Measurements from ENCODE around the gene NOX1.

GRCh38 chrX:100850317-100850716 is 23.8 kb downstream of the NOX1 start:
- TF ChIP-seq ELF4 (IDR thresholded peaks at IDR 0.05) (no peak), SP1 (IDR thresholded peaks at IDR 0.05) (no peak), ZNF384 (IDR thresholded peaks at IDR 0.05) (no peak), FOXM1 (IDR thresholded peaks at IDR 0.05; ENCODE audit: borderline replicate concordance) (no peak), TARDBP (IDR thresholded peaks at IDR 0.05) (no peak), L3MBTL2 (conservative IDR thresholded peaks at IDR 0.05) (no peak), FOXK2 (IDR thresholded peaks at IDR 0.05) (no peak), NFRKB (IDR thresholded peaks at IDR 0.05) (no peak), BHLHE40 (IDR thresholded peaks at IDR 0.05; ENCODE audit: borderline replicate concordance) (no peak), LEF1 (IDR thresholded peaks at IDR 0.05; ENCODE audit: borderline replicate concordance) (no peak), FOXA1 (IDR thresholded peaks at IDR 0.05) (no peak), ARNT (IDR thresholded peaks at IDR 0.05) (no peak)
- TF ChIP-seq, protein P1, sequence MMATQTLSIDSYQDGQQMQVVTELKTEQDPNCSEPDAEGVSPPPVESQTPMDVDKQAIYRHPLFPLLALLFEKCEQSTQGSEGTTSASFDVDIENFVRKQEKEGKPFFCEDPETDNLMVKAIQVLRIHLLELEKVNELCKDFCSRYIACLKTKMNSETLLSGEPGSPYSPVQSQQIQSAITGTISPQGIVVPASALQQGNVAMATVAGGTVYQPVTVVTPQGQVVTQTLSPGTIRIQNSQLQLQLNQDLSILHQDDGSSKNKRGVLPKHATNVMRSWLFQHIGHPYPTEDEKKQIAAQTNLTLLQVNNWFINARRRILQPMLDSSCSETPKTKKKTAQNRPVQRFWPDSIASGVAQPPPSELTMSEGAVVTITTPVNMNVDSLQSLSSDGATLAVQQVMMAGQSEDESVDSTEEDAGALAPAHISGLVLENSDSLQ (IDR thresholded peaks at IDR 0.05), result no peak

All from HEK293T (cell line).